GM15510 (cell line): ENCODE measurements around the gene HDAC9.

Source experiments
- POLR2A ChIP-seq: IDR thresholded peaks from 3 replicates; pipeline ENCODE4 v1.6.1; 2011; ENCODE audit warnings: borderline replicate concordance; ENCODE audit not compliant: insufficient read length; ENCODE audit errors: extremely low read depth

Gene HDAC9

DNA sequence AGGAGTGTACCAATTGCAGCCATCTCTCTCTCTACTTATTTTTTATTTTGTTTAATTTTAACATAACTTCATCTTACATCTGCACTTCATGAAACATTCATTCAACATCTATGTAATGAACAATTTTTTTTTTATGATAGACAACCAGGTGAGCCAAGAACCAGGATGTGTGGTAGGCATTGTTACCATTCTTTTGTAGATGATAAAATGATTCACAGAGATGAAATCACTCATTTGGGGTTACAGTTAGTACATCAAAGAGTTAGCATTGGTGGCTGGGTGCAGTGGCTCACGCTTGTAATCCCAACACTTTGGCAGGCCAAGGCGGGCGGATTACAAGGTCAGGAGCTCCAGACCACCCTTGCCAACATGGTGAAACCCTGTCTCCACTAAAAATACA, 127.8 kb downstream of the HDAC9 start:
- TF ChIP-seq POLR2A, result no peak

DNA sequence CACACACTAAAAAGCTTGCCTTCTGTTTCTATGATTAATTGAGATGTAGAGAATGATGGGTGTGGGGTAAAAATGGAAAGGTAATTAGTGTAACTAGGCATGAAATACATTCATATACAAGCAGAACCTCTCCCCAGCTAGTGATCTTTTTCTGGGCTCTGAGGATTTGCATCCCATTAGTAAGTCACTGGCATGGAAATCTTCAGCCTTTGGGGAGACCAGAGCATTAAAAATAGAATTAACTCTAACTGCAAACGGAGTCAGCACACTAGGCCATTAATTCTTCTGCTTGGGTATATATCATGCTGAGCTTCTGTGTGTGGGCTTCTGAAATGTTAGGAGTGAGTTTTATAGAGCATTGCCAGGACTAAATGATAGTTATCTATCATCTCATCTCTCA, 128.9 kb downstream of the HDAC9 start:
- TF ChIP-seq POLR2A, result no peak

DNA sequence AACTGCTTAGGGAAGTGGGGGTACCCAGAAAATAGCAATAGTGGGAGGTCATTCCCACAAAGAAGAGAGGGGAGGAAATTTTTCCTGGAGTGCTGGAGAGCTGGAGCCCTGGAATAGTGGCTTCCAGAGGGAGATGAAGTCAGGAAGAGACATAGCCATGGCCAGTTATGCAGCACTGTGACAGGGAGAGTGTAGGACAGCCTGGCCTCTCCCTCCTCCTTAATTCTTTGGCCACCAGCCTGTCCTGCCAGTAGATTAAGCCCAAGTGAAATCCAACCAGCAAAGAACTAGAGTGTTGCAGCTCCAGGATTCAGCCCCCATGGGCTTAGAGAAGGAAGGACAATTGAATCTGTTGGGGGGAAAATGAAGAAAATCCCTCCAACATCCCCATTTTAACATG, 130.5 kb downstream of the HDAC9 start:
- no peak for TF ChIP-seq POLR2A

DNA sequence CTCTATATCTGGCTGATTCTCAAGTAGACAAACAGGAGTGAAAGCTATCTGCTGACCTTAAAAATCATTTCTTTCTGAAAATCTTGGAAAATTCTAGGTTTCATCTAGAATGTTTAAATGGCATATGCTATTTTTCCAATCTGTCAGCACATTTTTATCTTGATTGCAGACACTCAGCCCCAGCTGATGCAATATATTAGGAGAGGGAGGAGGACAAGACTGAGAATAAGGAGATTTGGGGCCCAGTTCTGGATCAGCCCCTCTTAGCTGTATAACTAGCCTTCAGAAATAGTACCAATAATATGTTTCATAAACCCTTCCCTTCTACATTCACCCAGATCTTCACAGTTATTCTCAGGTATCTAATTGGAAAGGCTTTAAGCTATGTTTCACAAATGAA, 131.2 kb downstream of the HDAC9 start:
- no peak for TF ChIP-seq POLR2A

DNA sequence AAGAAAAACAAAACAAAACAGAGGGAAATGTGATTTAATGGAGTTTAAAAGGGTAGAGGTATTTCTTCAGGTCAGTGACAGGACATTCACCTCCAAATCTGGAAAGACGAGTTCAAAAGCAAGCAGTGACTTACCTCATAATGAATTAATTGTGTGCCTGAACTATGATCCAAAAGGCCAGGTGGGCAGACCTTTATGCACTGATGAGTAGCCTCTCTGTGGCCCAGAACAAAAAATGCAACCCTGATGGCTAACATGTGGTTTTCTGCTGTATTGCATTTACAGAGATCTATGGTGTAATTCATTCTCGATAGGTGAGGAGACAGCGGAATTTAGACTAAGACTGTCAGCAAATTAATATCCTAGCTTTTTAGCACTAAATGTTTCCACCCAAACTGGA, 142.0 kb downstream of the HDAC9 start:
- TF ChIP-seq POLR2A, result no peak

DNA sequence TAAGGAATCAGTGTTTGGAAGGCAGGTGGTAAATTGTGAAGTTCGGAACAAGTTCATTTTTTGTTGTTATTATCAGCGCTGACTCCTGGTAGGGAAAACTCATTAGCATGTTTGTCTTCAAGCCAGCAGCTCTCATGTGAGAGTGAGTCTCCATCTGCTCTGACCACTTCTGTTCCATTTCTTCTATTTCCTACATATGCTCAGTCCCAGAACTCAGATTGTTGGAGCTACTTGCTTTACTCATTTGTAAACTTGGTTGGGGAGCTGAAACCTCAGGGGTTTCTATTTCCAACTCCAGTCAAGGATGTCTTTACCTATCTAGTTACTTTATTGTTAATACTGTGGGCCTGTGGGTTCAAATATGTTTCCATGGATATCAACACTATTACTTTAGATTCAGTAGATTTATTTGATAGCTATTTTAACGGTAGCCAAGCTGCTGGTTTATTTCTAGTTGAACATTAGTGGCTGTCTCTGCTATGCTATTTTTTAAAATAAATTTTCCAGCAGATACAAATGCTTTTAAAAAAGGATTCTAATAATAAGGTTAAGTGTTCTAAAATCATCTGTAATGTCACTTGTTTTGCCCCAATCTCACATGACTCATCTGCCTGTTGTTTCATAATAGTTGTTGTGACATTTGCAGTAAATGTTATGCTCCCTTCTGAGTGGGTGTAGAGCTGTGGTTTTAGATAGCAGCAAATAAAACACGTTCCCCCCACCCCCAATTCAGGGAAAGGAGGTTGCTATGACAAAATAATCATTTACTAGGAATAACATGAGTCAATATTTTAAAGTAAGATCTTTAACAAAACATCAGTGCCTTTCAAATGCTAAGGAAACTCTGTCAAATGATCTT, 143.3 kb downstream of the HDAC9 start:
- TF ChIP-seq POLR2A, result no peak

DNA sequence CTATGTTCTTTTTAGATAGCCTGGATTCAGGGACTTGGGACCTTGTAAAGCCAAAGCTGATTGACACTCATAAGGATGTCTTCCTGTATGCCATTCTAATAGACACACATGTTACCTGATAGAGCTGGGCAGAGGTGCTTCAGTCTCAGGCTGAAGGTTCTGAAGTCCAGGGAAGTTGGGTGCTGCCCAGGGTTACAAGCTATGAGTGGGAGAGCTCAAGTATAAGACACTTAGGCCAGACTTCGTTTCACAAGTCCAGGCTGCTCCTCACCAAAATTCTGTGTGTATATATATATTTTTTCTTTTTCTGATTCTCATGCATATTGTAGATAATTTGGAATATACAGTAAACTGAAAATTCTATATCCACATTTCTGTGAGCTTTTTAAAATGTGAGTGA, 144.2 kb downstream of the HDAC9 start:
- no peak for TF ChIP-seq POLR2A

DNA sequence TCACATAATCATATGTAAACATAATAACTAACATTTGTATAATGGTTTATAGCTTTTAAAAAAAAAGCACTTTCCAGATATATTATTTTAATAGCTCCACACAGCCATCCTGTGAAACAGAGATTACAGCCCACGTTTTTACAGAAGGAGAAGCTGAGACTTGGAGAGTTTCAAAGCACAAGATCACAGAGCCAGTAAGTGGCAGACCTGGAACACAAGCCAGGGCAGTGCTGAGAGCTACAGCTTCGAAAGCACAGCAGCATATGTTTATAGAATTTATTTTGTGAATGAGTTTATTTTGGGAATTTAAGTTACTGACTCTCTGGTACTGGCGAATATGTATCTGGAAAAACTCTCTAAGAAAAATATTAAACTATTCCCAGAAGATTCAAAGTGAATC, 149.4 kb downstream of the HDAC9 start:
- no peak for TF ChIP-seq POLR2A

DNA sequence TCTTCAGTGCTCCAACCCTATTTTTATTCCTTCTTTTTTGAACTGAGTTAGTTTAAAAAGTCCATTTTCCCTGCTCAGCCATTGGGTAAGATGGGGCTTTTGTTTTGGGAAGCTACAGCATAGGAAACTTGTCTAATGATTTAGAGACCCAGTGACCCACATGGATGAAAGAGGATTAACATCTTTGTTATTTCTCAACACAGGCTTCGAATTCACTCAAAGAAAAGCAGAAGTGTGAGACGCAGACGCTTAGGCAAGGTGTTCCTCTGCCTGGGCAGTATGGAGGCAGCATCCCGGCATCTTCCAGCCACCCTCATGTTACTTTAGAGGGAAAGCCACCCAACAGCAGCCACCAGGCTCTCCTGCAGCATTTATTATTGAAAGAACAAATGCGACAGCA, 152.0 kb downstream of the HDAC9 start:
- TF ChIP-seq POLR2A, result no peak

DNA sequence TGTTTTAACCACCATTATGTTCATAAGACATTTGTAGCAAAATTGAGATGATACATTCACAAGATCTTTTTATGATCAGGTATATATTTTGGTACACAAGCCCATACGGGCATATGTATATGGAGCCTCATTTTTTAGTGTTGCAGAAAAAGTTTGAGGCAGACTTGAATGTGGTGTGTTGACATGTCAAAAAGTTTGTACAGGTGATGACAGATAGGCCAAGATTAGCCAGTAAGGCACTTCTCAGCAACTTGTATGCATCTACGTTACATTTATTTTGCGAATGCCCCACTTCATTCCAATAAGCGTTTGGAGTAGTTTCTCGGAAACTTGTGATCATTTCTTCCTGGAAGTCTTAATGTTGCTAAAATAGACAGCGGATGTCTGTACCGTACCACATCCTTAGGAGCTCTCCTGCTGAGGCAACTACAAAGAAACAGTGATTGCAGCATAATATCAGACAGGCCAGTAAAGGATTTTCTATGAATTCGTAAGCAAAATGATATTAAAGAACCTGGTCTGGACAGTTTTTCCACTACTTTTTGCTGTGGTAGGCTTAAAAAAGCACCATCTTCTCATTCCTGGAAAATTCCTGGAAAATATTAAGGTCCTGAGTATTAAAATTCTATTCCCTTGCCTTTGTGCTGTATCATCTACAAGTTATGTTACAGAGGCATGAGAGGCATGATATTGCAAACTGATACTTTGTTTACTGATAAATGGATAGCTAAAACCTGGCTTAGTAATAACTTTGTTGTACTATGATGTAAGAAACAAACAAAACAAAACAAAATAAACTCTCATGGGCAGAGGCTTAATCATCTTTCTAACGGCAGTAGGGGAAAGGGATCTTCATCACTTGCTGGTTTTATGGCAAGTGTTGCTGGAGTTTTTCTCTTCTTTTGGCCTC, 153.6 kb downstream of the HDAC9 start:
- TF ChIP-seq POLR2A, result no peak

DNA sequence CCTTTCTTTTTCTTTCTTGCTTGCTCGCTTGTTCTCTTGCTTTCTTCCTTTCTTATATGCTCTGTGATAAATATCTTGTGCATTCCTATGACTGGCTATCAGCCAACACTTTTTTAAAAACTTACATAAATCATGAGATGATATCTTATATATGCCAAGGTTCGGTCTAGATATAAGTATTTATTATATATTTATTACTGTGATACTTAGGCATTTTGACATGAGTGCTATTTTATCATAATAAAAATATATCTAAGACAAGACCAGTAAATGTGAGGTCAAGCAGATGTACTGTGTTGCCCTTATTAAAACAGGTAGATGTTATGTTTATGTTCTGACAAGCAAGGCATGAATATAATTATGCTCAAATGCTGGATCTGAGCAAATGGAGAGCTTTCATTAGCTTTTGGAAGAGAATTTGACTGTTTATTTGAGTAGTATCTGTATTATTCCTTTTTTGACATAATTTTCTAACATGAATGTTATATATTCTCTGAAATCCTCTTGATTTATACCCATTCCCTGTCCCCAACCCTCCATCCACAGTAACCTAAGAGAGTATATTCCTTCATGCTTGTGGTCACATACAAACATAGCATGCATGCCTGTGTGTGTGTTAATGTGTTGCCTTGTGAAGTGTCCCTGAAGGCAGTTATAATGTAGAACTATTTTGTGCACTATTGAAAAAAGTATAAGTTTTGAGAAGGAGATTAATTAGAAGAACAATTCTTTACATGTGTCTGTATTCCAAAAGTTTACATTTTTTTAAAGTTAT, 158.0 kb downstream of the HDAC9 start:
- no peak for TF ChIP-seq POLR2A

DNA sequence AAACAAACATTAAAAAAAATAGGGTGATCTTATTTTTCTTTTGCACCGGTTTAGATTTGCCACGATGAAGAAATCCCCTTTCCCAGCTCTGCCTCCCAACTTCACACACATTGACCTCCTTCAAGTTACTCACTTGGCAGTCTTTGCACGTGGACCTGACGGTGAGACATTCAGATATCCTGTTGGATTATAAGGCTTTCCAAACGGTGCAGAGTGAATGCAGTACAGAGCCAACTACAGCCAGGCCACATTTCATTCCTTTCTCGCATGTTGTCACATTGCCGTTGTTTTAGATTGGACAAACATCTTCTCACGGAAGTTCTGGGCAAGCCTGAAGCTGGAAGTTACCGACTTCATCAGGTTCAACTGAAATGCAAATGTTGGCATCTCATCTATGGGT, 159.2 kb downstream of the HDAC9 start:
- no peak for TF ChIP-seq POLR2A

DNA sequence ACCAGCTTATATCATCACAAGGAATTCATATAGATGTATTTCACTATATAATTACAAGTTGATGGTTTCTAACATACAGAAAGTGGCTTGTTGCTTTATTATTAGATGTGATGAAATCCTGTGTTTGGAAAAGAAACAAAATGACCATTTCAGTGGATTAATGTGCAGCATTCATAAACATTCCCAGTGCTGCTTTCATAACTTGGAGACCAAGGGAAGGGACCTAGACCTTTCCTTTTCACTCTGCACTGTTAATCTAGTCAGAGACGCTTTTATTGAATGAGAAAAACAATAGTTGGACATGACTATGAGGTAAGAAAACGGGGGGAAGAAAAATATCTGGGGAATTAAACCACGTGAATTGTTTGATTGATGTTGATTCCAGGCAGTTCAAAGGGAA, 160.0 kb downstream of the HDAC9 start:
- no peak for TF ChIP-seq POLR2A

DNA sequence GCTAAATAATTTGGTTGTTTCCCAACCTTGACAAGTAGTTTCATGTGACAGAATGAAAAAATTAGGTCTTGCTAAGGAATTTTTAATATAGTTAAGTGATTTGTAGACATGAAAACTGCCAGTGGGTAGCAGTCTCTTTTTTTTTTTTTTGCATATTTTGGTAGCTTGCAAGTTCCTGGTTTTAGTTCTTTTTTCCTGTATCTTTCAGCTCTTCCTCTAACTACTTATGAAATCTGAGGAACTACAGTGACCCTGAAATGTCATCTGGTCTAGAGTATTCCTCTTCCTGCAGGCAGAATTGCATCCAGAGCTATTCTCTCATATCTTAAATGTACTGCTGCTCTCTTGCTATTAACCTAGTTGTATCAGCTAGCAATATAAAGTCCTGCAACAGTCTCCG, 160.4 kb downstream of the HDAC9 start:
- TF ChIP-seq POLR2A, result no peak

DNA sequence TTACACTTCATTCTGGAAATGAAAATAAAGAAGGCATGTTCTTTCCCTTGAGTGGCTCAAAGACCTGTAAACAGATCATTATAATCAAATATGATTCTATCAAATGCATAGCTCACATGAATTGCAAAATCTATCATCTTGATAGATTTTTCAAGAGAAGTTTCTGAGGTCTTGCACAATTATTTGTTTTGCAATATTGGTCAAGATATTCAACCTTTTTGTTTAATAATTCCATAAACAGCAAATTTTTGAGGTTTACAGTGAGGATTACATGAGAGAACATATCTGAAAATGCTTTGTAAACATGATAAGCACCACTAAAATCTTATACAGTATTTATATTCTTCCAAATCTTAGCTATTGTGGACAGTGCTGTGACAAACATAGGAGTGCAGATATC, 160.8 kb downstream of the HDAC9 start:
- no peak for TF ChIP-seq POLR2A

DNA sequence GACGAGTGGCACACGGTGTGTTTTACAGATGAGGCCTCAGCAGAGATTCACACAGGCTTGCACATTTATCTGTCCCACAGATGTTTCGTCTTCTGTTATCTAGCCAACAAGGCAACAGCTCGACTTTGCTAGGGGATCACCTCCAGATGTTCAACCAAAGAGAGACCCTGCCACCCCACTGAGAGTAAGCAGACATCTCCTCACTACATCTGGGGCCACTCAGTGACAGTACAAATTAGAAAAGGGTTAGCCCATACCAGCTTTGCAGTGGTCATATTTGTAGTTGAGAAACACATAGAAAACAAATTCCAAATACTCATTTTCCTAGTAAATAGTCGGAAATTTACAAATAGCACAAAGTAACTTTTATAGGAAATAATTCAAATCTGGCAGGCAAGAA, 164.2 kb downstream of the HDAC9 start:
- no peak for TF ChIP-seq POLR2A

DNA sequence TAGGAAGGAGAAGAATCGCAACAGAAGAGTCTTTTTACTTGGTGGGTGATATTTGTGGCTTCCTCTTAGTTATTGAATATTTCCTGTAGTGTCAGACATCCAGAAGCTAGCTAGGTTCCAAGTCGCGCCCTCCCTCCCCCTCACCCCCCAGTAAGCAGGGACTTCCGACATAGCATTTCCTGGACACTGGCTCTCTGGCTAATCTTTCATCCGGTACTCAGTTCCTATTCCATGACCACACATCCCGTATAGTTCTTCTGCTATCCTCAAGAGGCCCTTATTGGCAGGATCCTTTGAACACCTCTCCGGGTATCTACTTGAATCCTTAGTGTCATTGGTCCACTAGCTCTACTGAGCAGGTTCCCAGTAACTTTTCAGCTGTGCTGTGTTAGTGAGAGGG, 167.8 kb downstream of the HDAC9 start:
- no peak for TF ChIP-seq POLR2A
